Stomach (tissue), 9 donors: ENCODE results near the gene RTN4R. TPM values are rescaled to one million over a fixed set of nuclear protein-coding genes. Genes with fewer than 3 reads are reported as not detected.

Experiments
- DNase-seq, 2 donors: peaks; one replicate each; pipeline versions ENCODE4 v3.0.0 to v3.0.0-alpha.2; 2013 to 2019
- H3K27ac ChIP-seq, 5 donors: fragments of 200-600 bp in 4 of 5; sonication (generic) in 4 of 5; one replicate each; pipeline ENCODE4 v1.5.1; 2013 to 2019; ENCODE audit warnings: mild to moderate bottlenecking in 1 of 5, moderate library complexity in 1 of 5
- H3K27me3 ChIP-seq, 3 donors: fragments of 200-600 bp; sonication (generic); one replicate each; pipeline ENCODE4 v1.5.1; 2017 to 2019; ENCODE audit warnings: mixed run types in 1 of 3
- H3K36me3 ChIP-seq, 4 donors: fragments of 200-600 bp; sonication (generic); 1 replicate in 3 of 4; 2 replicates in 1 of 4; pipeline ENCODE4 v1.5.1; 2016 to 2019
- H3K4me1 ChIP-seq, 4 donors: fragments of 200-600 bp; sonication (generic); one replicate each; pipeline ENCODE4 v1.5.1; 2016 to 2019
- H3K4me3 ChIP-seq, 4 donors: fragments of 200-600 bp; sonication (generic) in 3 of 4; one replicate each; pipeline ENCODE4 v1.5.1; 2016 to 2019; ENCODE audit warnings: mild to moderate bottlenecking in 1 of 4
- H3K9me3 ChIP-seq, 4 donors: fragments of 200-600 bp; sonication (generic); one replicate each; pipeline ENCODE4 v1.5.1; 2016 to 2019
- CTCF ChIP-seq, 7 experiments: fragments of 450-650 bp in 4 of 7; fragments of 200-600 bp in 3 of 7; sonication (generic) in 3 of 7; IDR thresholded peaks; one replicate each; pipeline ENCODE4 v1.5.1; 2016 to 2019; ENCODE audit warnings: antibody characterized with exemption in 7 of 7, control low read depth in 2 of 7, mild to moderate bottlenecking in 1 of 7
- EP300 ChIP-seq: sonication (generic); formaldehyde crosslinking; IDR thresholded peaks from one replicate; pipeline ENCODE4 v1.6.1; 2017; ENCODE audit warnings: antibody characterized with exemption
- POLR2A ChIP-seq, 4 donors: fragments of 450-650 bp; IDR thresholded peaks; one replicate each; pipeline ENCODE4 v1.6.1; 2016; ENCODE audit warnings: antibody characterized with exemption in 4 of 4, control low read depth in 2 of 4, mild to moderate bottlenecking in 1 of 4, moderate library complexity in 1 of 4
- POLR2AphosphoS5 ChIP-seq, 3 donors: sonication (generic); formaldehyde crosslinking; IDR thresholded peaks; one replicate each; pipeline ENCODE4 v1.6.1; 2016; ENCODE audit warnings: antibody characterized with exemption in 3 of 3
- WGBS, 5 donors: extraction: QIAGEN DNeasy Blood & Tissue Kit in 3 of 5; methylation state at CpG; one replicate each; pipeline versions ENCODE4 v1.1.5 to v1.1.7; 2013 to 2018; 5-methylcytosine and 5-hydroxymethylcytosine counted together
- intact Hi-C: fragments of 100-400 bp; cut with DNase I; formaldehyde crosslinking; loops from one replicate; pipeline ENCODE4 v1.15.1; 2023; ENCODE audit warnings: low total_unique reads
- polyA plus RNA-seq, 3 donors: library from polyadenylated mRNA; stranded (reverse); fragments of 200-250 nt; gene quantifications; one replicate each; pipeline ENCODE4 v1.2.3, GENCODE V29; 2013
- total RNA-seq, 5 donors: library from RNA; depleted of rRNA; stranded (reverse); fragments of >200 nt; gene quantifications; one replicate each; pipeline versions ENCODE4 v1.1.0 to v1.2.3, GENCODE V29; 2014 to 2016
- donor health status: healthy with polysubstance abuse.
- donor health status: Bipolar disorder and iron deficiency.
- donor health status: healthy.

The RTN4R gene
- total and polyA plus RNA-seq, 8 donors: 0.92 to 2.2 (median 1.7) TPM; not detected in 3

- Histone ChIP-seq H3K36me3 (no peaks in the 10 kb centered on the region), H3K9me3 (no peaks in the 10 kb centered on the region), H3K4me1 (peaks cover 55 to 90% (median 80%) of the 10 kb centered on the region in 4 donors), H3K4me3 (peak overlapping the region; percentile 54 to 71 (median 62)), H3K27ac (peak overlapping the region; percentile 72 to 91 (median 86)), H3K27me3 (peaks cover 0 to 4% (median 0%) of the 10 kb centered on the region in 3 donors)
- intact Hi-C loops: no loop called here
- TF ChIP-seq POLR2AphosphoS5 (IDR thresholded peaks at IDR 0.05) (no peak), CTCF (IDR thresholded peaks at IDR 0.05) (no peak)
- 14 to 67% (median 18%) methylated on average over 2 to 9 of the region's 9 CpGs for whole genome bisulfite sequencing, 5 donors
- peak; percentile 52 to 58 for DNase-seq
Measured at GRCh38 chr22:20206709-20207215, 61.4 kb downstream of the RTN4R start.

DNA sequence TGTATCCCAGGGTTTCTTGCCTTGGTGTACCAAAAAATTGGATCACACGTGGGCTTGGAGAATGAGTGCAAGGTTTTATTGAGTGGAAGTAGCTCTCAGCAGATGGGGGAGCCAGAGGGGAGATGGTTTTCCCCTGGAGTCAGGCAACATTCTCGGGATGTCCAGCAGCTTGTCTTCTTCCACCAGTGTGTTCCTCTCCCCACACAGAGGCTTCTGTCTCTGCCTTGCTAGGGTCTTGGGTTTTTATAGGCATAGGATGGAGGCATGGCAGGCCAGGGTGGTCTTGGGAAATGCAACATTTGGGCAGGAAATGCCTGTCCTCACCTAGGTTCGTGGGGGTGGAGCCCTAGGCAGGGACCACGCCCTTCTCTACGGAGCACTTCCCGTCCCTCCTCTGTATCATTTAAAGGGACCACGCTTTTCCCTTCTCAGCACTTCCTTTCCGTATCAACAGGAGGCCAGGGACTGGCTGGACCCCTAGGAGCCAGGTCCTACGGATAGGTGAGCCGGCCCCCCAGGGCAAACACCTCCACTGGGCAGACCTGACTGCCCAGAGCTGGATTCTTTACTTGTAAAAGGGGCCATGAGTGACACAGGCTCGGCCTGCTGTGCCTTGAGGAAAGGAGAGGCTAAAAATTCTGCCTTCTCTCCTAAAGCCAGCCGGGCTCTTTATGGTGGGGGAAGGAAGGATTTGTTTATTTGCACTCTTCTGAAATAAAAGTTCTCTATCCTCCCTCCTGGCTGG, 62.0 kb downstream of the RTN4R start:
- TF ChIP-seq POLR2A (IDR thresholded peaks at IDR 0.05) (peak in 1 of 4 donors; percentile 10), POLR2AphosphoS5 (IDR thresholded peaks at IDR 0.05) (peak; percentile 27 to 89 (median 76)), CTCF (IDR thresholded peaks at IDR 0.05) (peak in 1 of 7 experiments; percentile 18), EP300 (no peak)
- Histone ChIP-seq H3K27ac (peak overlapping the region; percentile 72 to 91 (median 86)), H3K36me3 (no peaks in the 10 kb centered on the region), H3K4me1 (peaks cover 49 to 84% (median 74%) of the 10 kb centered on the region in 4 donors), H3K4me3 (peak overlapping the region; percentile 54 to 71 (median 62)), H3K27me3 (peaks cover 0 to 7% (median 0%) of the 10 kb centered on the region in 3 donors), H3K9me3 (no peaks in the 10 kb centered on the region)
- intact Hi-C loops: no loop called here
- WGBS, 5 donors: 12 to 27% (median 16%) methylated on average over 9 to 12 of the region's 12 CpGs
- DNase-seq: peak; percentile 75 to 89

- WGBS, 5 donors: 86 to 90% (median 89%) methylated on average over 14 to 15 of the region's 15 CpGs
- TF ChIP-seq POLR2A (IDR thresholded peaks at IDR 0.05): no peak
- no peak for TF ChIP-seq EP300
- TF ChIP-seq POLR2AphosphoS5 (IDR thresholded peaks at IDR 0.05): no peak
- TF ChIP-seq CTCF (IDR thresholded peaks at IDR 0.05): no peak
- Histone ChIP-seq H3K4me1 (peaks cover 45 to 77% (median 67%) of the 10 kb centered on the region in 4 donors), H3K36me3 (no peaks in the 10 kb centered on the region), H3K9me3 (no peaks in the 10 kb centered on the region), H3K27me3 (peaks cover 0 to 7% (median 0%) of the 10 kb centered on the region in 3 donors), H3K27ac (peak overlapping the region; percentile 72 to 91 (median 86)), H3K4me3 (peak overlapping the region in 1 of 4 donors; percentile 61)
- intact Hi-C loops: no loop called here
- DNase-seq: no peak
Measured at GRCh38 chr22:20205464-20205963, 62.6 kb downstream of the RTN4R start.

DNA sequence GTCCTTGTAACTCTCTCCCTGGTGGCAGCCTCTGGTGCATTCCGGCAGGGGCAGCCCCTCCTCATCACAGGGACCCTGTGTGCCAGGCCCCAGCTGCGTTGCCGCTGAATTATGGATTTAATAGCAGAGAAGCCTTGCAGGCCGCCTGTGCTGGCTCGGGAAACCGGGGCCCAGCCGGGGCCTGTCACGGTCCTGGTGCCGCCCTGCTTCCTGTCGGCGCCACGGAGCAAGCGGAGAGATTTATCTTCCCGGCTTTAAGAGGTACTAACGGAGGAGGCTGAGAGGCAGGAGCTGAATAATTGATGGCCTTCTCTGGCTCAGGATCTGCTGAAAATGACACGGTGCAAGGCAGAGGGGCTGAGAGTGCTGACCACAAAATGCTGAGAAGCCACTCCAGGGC, 63.3 kb downstream of the RTN4R start:
- TF ChIP-seq EP300 (no peak), CTCF (IDR thresholded peaks at IDR 0.05) (no peak)
- Histone ChIP-seq H3K27me3 (peaks cover 0 to 7% (median 0%) of the 10 kb centered on the region in 3 donors), H3K27ac (peak overlapping the region; percentile 14 to 91 (median 84)), H3K4me1 (peaks cover 45 to 70% (median 60%) of the 10 kb centered on the region in 4 donors), H3K36me3 (no peaks in the 10 kb centered on the region), H3K9me3 (no peaks in the 10 kb centered on the region), H3K4me3 (peak overlapping the region in 1 of 4 donors; percentile 3)
- 64 to 77% (median 68%) methylated on average over 16 of the region's 16 CpGs for WGBS, 5 donors
- intact Hi-C loops: no loop called here
- DNase-seq: peak in 1 of 2 donors; percentile 67
